Sigmoid colon (tissue), 7 donors: ENCODE results near the gene ST8SIA4. TPM values are rescaled to one million over a fixed set of nuclear protein-coding genes. Genes with fewer than 3 reads are reported as not detected.

Experiments used
- DNase-seq: peaks from one replicate; pipeline ENCODE4 v3.0.0-alpha.2; 2019
- H3K27ac ChIP-seq, 4 donors: fragments of 200-600 bp; sonication (generic); one replicate each; pipeline ENCODE4 v1.5.1; 2016 to 2019; ENCODE audit warnings: mild to moderate bottlenecking in 1 of 4
- H3K27me3 ChIP-seq, 3 donors: fragments of 200-600 bp; sonication (generic); one replicate each; pipeline ENCODE4 v1.5.1; 2019; ENCODE audit warnings: mild to moderate bottlenecking in 1 of 3
- H3K36me3 ChIP-seq, 4 donors: fragments of 200-600 bp; sonication (generic); one replicate each; pipeline ENCODE4 v1.5.1; 2016 to 2019
- H3K4me1 ChIP-seq, 4 donors: fragments of 200-600 bp; sonication (generic); one replicate each; pipeline ENCODE4 v1.5.1; 2017 to 2019
- H3K4me3 ChIP-seq, 4 donors: fragments of 200-600 bp; sonication (generic); one replicate each; pipeline ENCODE4 v1.5.1; 2017 to 2019; ENCODE audit warnings: mild to moderate bottlenecking in 2 of 4, moderate library complexity in 1 of 4
- H3K9me3 ChIP-seq, 4 donors: fragments of 200-600 bp in 3 of 4; sonication (generic) in 3 of 4; one replicate each; pipeline versions ENCODE4 v1.5.1 to v1.6.1; 2013 to 2019
- CTCF ChIP-seq, 4 experiments: fragments of 450-650 bp in 3 of 4; fragments of 200-600 bp in 1 of 4; IDR thresholded peaks; one replicate each; pipeline ENCODE4 v1.5.1; 2016 to 2019; ENCODE audit warnings: antibody characterized with exemption in 4 of 4, mild to moderate bottlenecking in 3 of 4, moderate library complexity in 2 of 4
- EP300 ChIP-seq, 4 donors: sonication (generic); formaldehyde crosslinking; IDR thresholded peaks; one replicate each; pipeline ENCODE4 v1.6.1; 2017; ENCODE audit warnings: antibody characterized with exemption in 4 of 4
- POLR2A ChIP-seq, 2 donors: fragments of 450-650 bp; IDR thresholded peaks; one replicate each; pipeline ENCODE4 v1.6.1; 2016; ENCODE audit warnings: antibody characterized with exemption in 2 of 2, mild to moderate bottlenecking in 2 of 2, moderate library complexity in 2 of 2
- POLR2AphosphoS5 ChIP-seq, 4 donors: sonication (generic); formaldehyde crosslinking; IDR thresholded peaks; one replicate each; pipeline ENCODE4 v1.6.1; 2017; ENCODE audit warnings: antibody characterized with exemption in 4 of 4
- WGBS, 2 donors: extraction: QIAGEN DNeasy Blood & Tissue Kit; methylation state at CpG; one replicate each; pipeline ENCODE4 v1.1.7; 2013; 5-methylcytosine and 5-hydroxymethylcytosine counted together
- intact Hi-C: fragments of 100-400 bp; cut with DNase I; formaldehyde crosslinking; loops from one replicate; pipeline ENCODE4 v1.15.1; 2023
- polyA plus RNA-seq, 3 donors: library from polyadenylated mRNA; stranded (reverse); fragments of 200-250 nt; gene quantifications; one replicate each; pipeline ENCODE4 v1.2.3, GENCODE V29; 2013
- total RNA-seq, 4 donors: library from RNA; depleted of rRNA; stranded (reverse); fragments of >200 nt; gene quantifications; one replicate each; pipeline ENCODE4 v1.1.0, GENCODE V29; 2016
- donor health status: healthy with polysubstance abuse.
- donor health status: Bipolar disorder and iron deficiency.
- donor health status: healthy.

Gene ST8SIA4
- total and polyA plus RNA-seq, 7 donors, result 0.60 to 8.3 (median 3.0) TPM

DNA sequence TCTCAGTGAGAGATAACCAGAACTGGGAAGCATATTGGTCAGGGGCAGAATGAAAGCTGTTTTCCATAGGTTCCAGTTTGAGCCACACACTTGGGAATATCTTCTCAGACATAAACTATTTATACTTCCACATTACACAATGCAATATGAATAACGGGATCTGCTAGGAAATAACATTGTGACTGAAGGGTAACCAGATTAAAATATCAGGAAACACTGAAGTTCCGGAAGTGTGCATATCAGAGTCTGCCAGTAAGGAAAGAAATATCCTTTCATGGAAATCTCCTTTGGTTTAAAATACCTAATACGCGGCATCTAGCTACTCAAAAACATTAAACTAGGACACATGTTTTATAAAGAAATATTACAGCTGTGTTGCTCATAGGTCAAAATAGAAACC, 56.3 kb downstream of the ST8SIA4 start:
- intact Hi-C loops, result no loop called here
- H3K4me1 ChIP-seq, result no peaks in the 10 kb centered on the region
- TF ChIP-seq POLR2A (IDR thresholded peaks at IDR 0.05), result no peak
- no peak for TF ChIP-seq EP300 (IDR thresholded peaks at IDR 0.05)
- no peak for TF ChIP-seq CTCF (IDR thresholded peaks at IDR 0.05)
- TF ChIP-seq POLR2AphosphoS5 (IDR thresholded peaks at IDR 0.05), result no peak
- H3K36me3 ChIP-seq, result no peaks in the 10 kb centered on the region
- DNase-seq, result no peak
- H3K9me3 ChIP-seq, result no peaks in the 10 kb centered on the region
- WGBS, 2 donors, result 49 to 60% methylated on average over 4 of the region's 4 CpGs
- H3K27me3 ChIP-seq, result no peaks in the 10 kb centered on the region
- peak overlapping the region in 1 of 4 donors; percentile 35 for H3K27ac ChIP-seq
- no peak overlapping the region for H3K4me3 ChIP-seq

DNA sequence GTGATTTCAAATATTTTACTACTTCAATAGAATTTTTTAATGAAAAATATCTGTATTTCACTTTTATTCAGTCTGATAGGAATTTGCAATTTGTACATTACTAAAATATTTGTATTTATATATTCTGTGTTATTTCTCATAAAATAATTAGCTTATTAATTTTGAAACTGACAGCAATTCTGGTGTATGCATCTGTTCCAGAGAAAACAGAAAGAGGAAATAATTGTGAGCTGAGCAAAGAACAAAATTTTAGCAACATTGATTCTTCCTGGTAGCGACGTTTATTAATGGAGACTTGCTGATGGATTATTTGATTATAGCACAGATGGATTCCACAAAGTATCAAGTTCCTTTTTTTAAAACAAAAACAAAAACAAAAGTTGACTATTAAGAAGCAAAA, 61.0 kb downstream of the ST8SIA4 start:
- TF ChIP-seq CTCF (IDR thresholded peaks at IDR 0.05) (no peak), EP300 (IDR thresholded peaks at IDR 0.05) (no peak), POLR2A (IDR thresholded peaks at IDR 0.05) (no peak), POLR2AphosphoS5 (IDR thresholded peaks at IDR 0.05) (no peak)
- intact Hi-C loops, result no loop called here

DNA sequence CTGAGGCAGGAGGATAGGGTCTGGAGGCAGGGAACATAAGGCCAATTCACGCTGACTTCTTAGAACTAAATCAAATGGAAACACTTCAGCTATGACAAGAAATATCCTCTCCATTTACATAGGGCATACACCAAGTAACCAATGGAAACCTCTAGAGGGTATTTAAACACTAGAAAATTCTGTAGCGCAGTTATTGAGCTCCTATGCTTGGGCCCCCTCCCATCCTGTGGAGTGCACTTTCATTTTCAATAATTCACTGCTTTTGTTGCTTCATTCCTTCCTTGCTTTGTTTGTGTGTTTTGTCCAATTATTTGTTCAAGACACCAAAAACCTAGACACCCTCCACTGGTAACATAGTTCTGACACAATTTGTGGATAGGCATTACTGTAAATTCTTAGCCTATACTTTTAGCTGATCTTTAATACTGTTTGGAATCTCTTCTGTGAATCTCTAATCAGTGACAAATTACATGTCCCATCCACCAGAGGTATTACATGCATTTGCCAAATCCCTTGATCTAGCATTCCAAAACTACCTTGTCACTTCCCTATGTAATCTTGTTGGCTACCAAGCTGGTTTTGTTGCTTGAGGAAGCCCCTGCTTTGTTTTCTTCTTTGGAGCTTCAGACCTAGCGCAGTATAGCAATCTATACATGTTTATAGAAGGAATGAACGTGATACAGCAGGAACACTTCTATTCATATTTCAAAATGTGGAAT, 61.6 kb downstream of the ST8SIA4 start:
- no peak overlapping the region for H3K27ac ChIP-seq
- no peaks in the 10 kb centered on the region for H3K4me1 ChIP-seq
- no peak overlapping the region for H3K4me3 ChIP-seq
- TF ChIP-seq EP300 (IDR thresholded peaks at IDR 0.05) (no peak), POLR2A (IDR thresholded peaks at IDR 0.05) (no peak)
- H3K36me3 ChIP-seq, result no peaks in the 10 kb centered on the region
- intact Hi-C loops, result no loop called here
- H3K9me3 ChIP-seq, result no peaks in the 10 kb centered on the region
- WGBS, 2 donors, result 75 to 78% methylated on average over 4 of the region's 4 CpGs
- H3K27me3 ChIP-seq, result no peaks in the 10 kb centered on the region
- DNase-seq, result no peak

More for the DNA sequence above, 61.0 kb downstream of the ST8SIA4 start:
- no peak overlapping the region for H3K27ac ChIP-seq
- H3K4me1 ChIP-seq, result no peaks in the 10 kb centered on the region
- H3K9me3 ChIP-seq, result no peaks in the 10 kb centered on the region
- WGBS, 2 donors, result 80 to 85% methylated on average over 2 of the region's 2 CpGs
- H3K4me3 ChIP-seq, result no peak overlapping the region
- no peak for DNase-seq
- H3K36me3 ChIP-seq, result no peaks in the 10 kb centered on the region
- no peaks in the 10 kb centered on the region for H3K27me3 ChIP-seq

- intact Hi-C loops, result no loop called here
- H3K4me3 ChIP-seq, result no peak overlapping the region
- WGBS, 2 donors, result 31 to 40% methylated on average over 1 of the region's 1 CpG
- no peaks in the 10 kb centered on the region for H3K27me3 ChIP-seq
- no peak for DNase-seq
- H3K9me3 ChIP-seq, result no peaks in the 10 kb centered on the region
- no peaks in the 10 kb centered on the region for H3K36me3 ChIP-seq
- H3K27ac ChIP-seq, result no peak overlapping the region
- H3K4me1 ChIP-seq, result no peaks in the 10 kb centered on the region
- no peak for TF ChIP-seq EP300 (IDR thresholded peaks at IDR 0.05)
- TF ChIP-seq CTCF (IDR thresholded peaks at IDR 0.05), result no peak
- no peak for TF ChIP-seq POLR2A (IDR thresholded peaks at IDR 0.05)
- TF ChIP-seq POLR2AphosphoS5 (IDR thresholded peaks at IDR 0.05), result no peak
Measured at GRCh38 chr5:100840789-100841188, 62.3 kb downstream of the ST8SIA4 start.

- Histone ChIP-seq H3K4me3 (no peak overlapping the region), H3K27me3 (no peaks in the 10 kb centered on the region), H3K27ac (no peak overlapping the region), H3K36me3 (no peaks in the 10 kb centered on the region), H3K9me3 (no peaks in the 10 kb centered on the region), H3K4me1 (no peaks in the 10 kb centered on the region)
- TF ChIP-seq EP300 (IDR thresholded peaks at IDR 0.05) (no peak), CTCF (IDR thresholded peaks at IDR 0.05) (no peak), POLR2A (IDR thresholded peaks at IDR 0.05) (no peak), POLR2AphosphoS5 (IDR thresholded peaks at IDR 0.05) (no peak)
- 51 to 84% methylated on average over 2 of the region's 2 CpGs for WGBS, 2 donors
- intact Hi-C loops, result no loop called here
- DNase-seq, result no peak
Measured at GRCh38 chr5:100840370-100840769, 62.7 kb downstream of the ST8SIA4 start.
